Measurements from ENCODE around the gene ANKRD6. TPM values are rescaled to one million over a fixed set of nuclear protein-coding genes. Genes with fewer than 3 reads are reported as not detected.

Gene ANKRD6
- total and polyA plus RNA-seq, 11 donors = 3.5 to 14.1 (median 10.2) TPM

GRCh38 chr6:89471287-89471867 is 38.4 kb downstream of the ANKRD6 start:
- WGBS, 4 donors = 49 to 57% (median 52%) methylated on average over 4 of the region's 4 CpGs
- ATAC-seq = no peak

GRCh38 chr6:89475101-89475500 is 42.1 kb downstream of the ANKRD6 start:
- Histone ChIP-seq H3K9me3 (no peaks in the 10 kb centered on the region), H3K4me3 (no peak overlapping the region), H3K36me3 (no peaks in the 10 kb centered on the region), H3K4me1 (peaks cover 0 to 24% (median 10%) of the 10 kb centered on the region in 12 donors), H3K27me3 (no peaks in the 10 kb centered on the region), H3K27ac (peak overlapping the region in 6 of 12 donors; percentile 1 to 65 (median 32))
- intact Hi-C loops (cut with DNase I) = no loop called here
- TF ChIP-seq POLR2A (IDR thresholded peaks at IDR 0.05) = no peak
- no peak for TF ChIP-seq CTCF (IDR thresholded peaks at IDR 0.05)
- ATAC-seq = no peak
- 79 to 85% (median 80%) methylated on average over 2 of the region's 2 CpGs for WGBS, 4 donors
- no peak for DNase-seq

More at GRCh38 chr6:89471287-89471867, 38.4 kb downstream of the ANKRD6 start:
- TF ChIP-seq CTCF (IDR thresholded peaks at IDR 0.05) (no peak), POLR2A (IDR thresholded peaks at IDR 0.05) (no peak)
- no peaks in the 10 kb centered on the region for H3K36me3 ChIP-seq
- DNase-seq = no peak
- H3K9me3 ChIP-seq = no peaks in the 10 kb centered on the region
- no peak overlapping the region for H3K4me3 ChIP-seq
- H3K4me1 ChIP-seq = peaks cover 0 to 23% (median 10%) of the 10 kb centered on the region in 12 donors
- intact Hi-C loops (cut with DNase I) = no loop called here
- no peak overlapping the region for H3K27ac ChIP-seq
- H3K27me3 ChIP-seq = no peaks in the 10 kb centered on the region

- Histone ChIP-seq H3K9me3 (no peaks in the 10 kb centered on the region), H3K27me3 (no peaks in the 10 kb centered on the region), H3K27ac (peak overlapping the region in 6 of 12 donors; percentile 1 to 65 (median 26)), H3K4me3 (peak overlapping the region in 1 of 12 donors; percentile 10), H3K36me3 (no peaks in the 10 kb centered on the region), H3K4me1 (peaks cover 0 to 24% (median 10%) of the 10 kb centered on the region in 12 donors)
- TF ChIP-seq POLR2A (IDR thresholded peaks at IDR 0.05) = no peak
- no peak for TF ChIP-seq CTCF (IDR thresholded peaks at IDR 0.05)
- ATAC-seq = peak in 2 of 4 donors; percentile 57 to 70
- no peak for DNase-seq
- intact Hi-C loops (cut with DNase I) = no loop called here
Observed at GRCh38 chr6:89475634-89476033, 42.7 kb downstream of the ANKRD6 start.

GRCh38 chr6:89479897-89480296 is 46.9 kb downstream of the ANKRD6 start:
- H3K9me3 ChIP-seq = no peaks in the 10 kb centered on the region
- 88 to 93% (median 91%) methylated on average over 2 of the region's 2 CpGs for WGBS, 4 donors
- H3K27ac ChIP-seq = no peak overlapping the region
- H3K27me3 ChIP-seq = no peaks in the 10 kb centered on the region
- intact Hi-C loops (cut with DNase I) = no loop called here
- TF ChIP-seq POLR2A (IDR thresholded peaks at IDR 0.05) (no peak), CTCF (IDR thresholded peaks at IDR 0.05) (no peak)
- peaks cover 3 to 47% (median 32%) of the 10 kb centered on the region in 12 donors for H3K4me1 ChIP-seq
- H3K4me3 ChIP-seq = no peak overlapping the region
- no peaks in the 10 kb centered on the region for H3K36me3 ChIP-seq
- no peak for DNase-seq
- no peak for ATAC-seq

Data from heart left ventricle (tissue), 16 donors.